Duodenal mucosa (tissue), 2 donors: ENCODE measurements around the gene TUNAR.

Experiments used
- H3K27ac ChIP-seq: one replicate; pipeline ENCODE4 v1.7.0; 2013; ENCODE audit warnings: low read depth, low read length
- H3K27me3 ChIP-seq, 2 donors: one replicate each; pipeline ENCODE4 v1.7.0; 2013; ENCODE audit warnings: low read length in 2 of 2, control low read depth in 1 of 2; ENCODE audit not compliant: insufficient read depth in 2 of 2, control insufficient read depth in 1 of 2
- H3K36me3 ChIP-seq, 2 donors: one replicate each; pipeline ENCODE4 v1.7.0; 2013; ENCODE audit warnings: low read length in 2 of 2, control low read depth in 1 of 2; ENCODE audit not compliant: insufficient read depth in 2 of 2, control insufficient read depth in 1 of 2
- H3K4me1 ChIP-seq, 2 donors: one replicate each; pipeline ENCODE4 v1.7.0; 2013; ENCODE audit warnings: low read length in 2 of 2, control low read depth in 1 of 2; ENCODE audit not compliant: insufficient read depth in 2 of 2, control insufficient read depth in 1 of 2
- H3K4me3 ChIP-seq, 2 donors: one replicate each; pipeline ENCODE4 v1.7.0; 2013; ENCODE audit warnings: low read length in 2 of 2, low read depth in 1 of 2
- H3K9ac ChIP-seq, 2 donors: one replicate each; pipeline ENCODE4 v1.7.0; 2013; ENCODE audit warnings: low read length in 2 of 2, low read depth in 1 of 2
- H3K9me3 ChIP-seq, 2 donors: one replicate each; pipeline ENCODE4 v1.7.0; 2013; ENCODE audit warnings: low read length in 2 of 2, control low read depth in 1 of 2; ENCODE audit not compliant: control insufficient read depth in 1 of 2

TUNAR gene

GRCh38 chr14:95870772-95871171 is 5.9 kb upstream of the TUNAR start:
- Histone ChIP-seq H3K27ac (no peak overlapping the region), H3K9me3 (no peaks in the 10 kb centered on the region), H3K27me3 (peaks cover 8 to 15% of the 10 kb centered on the region in 2 donors), H3K4me1 (no peaks in the 10 kb centered on the region), H3K9ac (no peak overlapping the region), H3K36me3 (no peaks in the 10 kb centered on the region), H3K4me3 (no peak overlapping the region)

GRCh38 chr14:95871531-95871930 is 5.1 kb upstream of the TUNAR start:
- H3K27ac ChIP-seq, result no peak overlapping the region
- no peaks in the 10 kb centered on the region for H3K9me3 ChIP-seq
- no peaks in the 10 kb centered on the region for H3K4me1 ChIP-seq
- H3K36me3 ChIP-seq, result no peaks in the 10 kb centered on the region
- peaks cover 8 to 15% of the 10 kb centered on the region in 2 donors for H3K27me3 ChIP-seq
- no peak overlapping the region for H3K4me3 ChIP-seq
- H3K9ac ChIP-seq, result no peak overlapping the region

GRCh38 chr14:95872777-95873176 is 3.9 kb upstream of the TUNAR start:
- H3K4me3 ChIP-seq, result no peak overlapping the region
- peaks cover 8 to 21% of the 10 kb centered on the region in 2 donors for H3K27me3 ChIP-seq
- no peak overlapping the region for H3K9ac ChIP-seq
- H3K36me3 ChIP-seq, result no peaks in the 10 kb centered on the region
- H3K27ac ChIP-seq, result no peak overlapping the region
- no peaks in the 10 kb centered on the region for H3K4me1 ChIP-seq
- no peaks in the 10 kb centered on the region for H3K9me3 ChIP-seq

GRCh38 chr14:95875831-95876760 is 536 bp upstream of the TUNAR start:
- Histone ChIP-seq H3K4me1 (no peaks in the 10 kb centered on the region), H3K36me3 (no peaks in the 10 kb centered on the region), H3K9ac (no peak overlapping the region), H3K27me3 (peaks cover 8 to 28% of the 10 kb centered on the region in 2 donors), H3K4me3 (no peak overlapping the region), H3K27ac (no peak overlapping the region), H3K9me3 (no peaks in the 10 kb centered on the region)

- Histone ChIP-seq H3K4me1 (no peaks in the 10 kb centered on the region), H3K27me3 (peaks cover 8 to 24% of the 10 kb centered on the region in 2 donors), H3K9me3 (no peaks in the 10 kb centered on the region), H3K36me3 (no peaks in the 10 kb centered on the region), H3K4me3 (no peak overlapping the region), H3K27ac (no peak overlapping the region), H3K9ac (no peak overlapping the region)
Observed at GRCh38 chr14:95877633-95878032, 1.0 kb downstream of the TUNAR start.

GRCh38 chr14:95884377-95884776 is 7.7 kb downstream of the TUNAR start:
- no peaks in the 10 kb centered on the region for H3K27me3 ChIP-seq
- no peaks in the 10 kb centered on the region for H3K36me3 ChIP-seq
- H3K27ac ChIP-seq, result no peak overlapping the region
- no peak overlapping the region for H3K9ac ChIP-seq
- H3K4me3 ChIP-seq, result no peak overlapping the region
- H3K9me3 ChIP-seq, result no peaks in the 10 kb centered on the region
- H3K4me1 ChIP-seq, result no peaks in the 10 kb centered on the region

- H3K9ac ChIP-seq, result no peak overlapping the region
- H3K36me3 ChIP-seq, result no peaks in the 10 kb centered on the region
- no peaks in the 10 kb centered on the region for H3K9me3 ChIP-seq
- no peaks in the 10 kb centered on the region for H3K27me3 ChIP-seq
- H3K4me3 ChIP-seq, result no peak overlapping the region
- no peaks in the 10 kb centered on the region for H3K4me1 ChIP-seq
- no peak overlapping the region for H3K27ac ChIP-seq
Observed at GRCh38 chr14:95885278-95885677, 8.6 kb downstream of the TUNAR start.

GRCh38 chr14:95885866-95886265 is 9.2 kb downstream of the TUNAR start:
- Histone ChIP-seq H3K4me3 (no peak overlapping the region), H3K9ac (no peak overlapping the region), H3K27ac (no peak overlapping the region), H3K27me3 (no peaks in the 10 kb centered on the region), H3K4me1 (no peaks in the 10 kb centered on the region), H3K9me3 (no peaks in the 10 kb centered on the region), H3K36me3 (no peaks in the 10 kb centered on the region)

GRCh38 chr14:95886366-95887056 is 9.9 kb downstream of the TUNAR start:
- Histone ChIP-seq H3K27ac (no peak overlapping the region), H3K9ac (no peak overlapping the region), H3K27me3 (no peaks in the 10 kb centered on the region), H3K4me3 (no peak overlapping the region), H3K4me1 (no peaks in the 10 kb centered on the region), H3K36me3 (no peaks in the 10 kb centered on the region), H3K9me3 (no peaks in the 10 kb centered on the region)

- Histone ChIP-seq H3K4me1 (no peaks in the 10 kb centered on the region), H3K36me3 (no peaks in the 10 kb centered on the region), H3K4me3 (no peak overlapping the region), H3K9ac (no peak overlapping the region), H3K27ac (no peak overlapping the region), H3K27me3 (no peaks in the 10 kb centered on the region), H3K9me3 (no peaks in the 10 kb centered on the region)
Observed at GRCh38 chr14:95887351-95887750, 10.7 kb downstream of the TUNAR start.
